ENCODE data around the gene PAX3.

DNA sequence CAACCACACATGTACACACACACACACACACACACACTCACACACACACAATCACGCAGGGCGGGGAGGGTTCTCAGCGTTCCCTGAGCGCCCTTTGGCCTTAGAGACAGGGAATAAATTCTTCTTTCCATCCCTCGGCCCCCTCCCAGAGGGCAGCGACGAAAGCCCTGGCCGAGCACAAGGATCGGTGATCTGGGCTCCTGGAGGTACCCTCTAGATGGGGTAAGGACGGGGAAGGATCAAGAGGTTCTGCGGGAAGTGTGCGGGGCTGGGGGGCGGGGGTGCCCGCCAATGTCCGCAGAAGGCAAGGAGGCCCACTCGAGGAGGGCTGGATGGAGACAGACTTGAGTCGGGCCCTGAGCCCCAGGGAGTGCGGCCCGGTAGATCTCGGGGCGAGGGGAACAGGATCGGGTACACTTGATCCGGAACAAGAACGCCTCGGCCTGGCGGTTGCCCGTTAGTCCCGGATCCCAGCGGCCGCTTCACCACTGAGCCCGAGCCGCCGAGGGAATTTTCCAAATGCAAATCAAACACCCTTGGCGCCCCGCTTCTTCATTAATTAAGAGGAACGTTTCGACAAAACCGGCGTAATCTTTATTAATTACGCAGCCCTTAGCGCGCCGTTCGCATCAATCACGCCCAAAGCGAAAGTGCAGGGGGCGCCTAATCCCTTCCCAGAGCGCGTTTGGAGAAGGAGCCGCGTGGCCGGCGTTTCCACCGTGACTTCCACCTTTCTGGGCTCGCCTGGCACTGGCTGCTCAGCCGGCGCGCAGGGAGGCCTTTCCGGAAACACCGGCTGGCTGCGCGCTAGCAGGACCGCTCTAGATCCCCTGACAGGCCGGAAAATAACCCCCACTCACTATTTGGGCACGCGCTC lies 7.0 kb upstream of the PAX3 start:
- TF ChIP-seq, protein P1, sequence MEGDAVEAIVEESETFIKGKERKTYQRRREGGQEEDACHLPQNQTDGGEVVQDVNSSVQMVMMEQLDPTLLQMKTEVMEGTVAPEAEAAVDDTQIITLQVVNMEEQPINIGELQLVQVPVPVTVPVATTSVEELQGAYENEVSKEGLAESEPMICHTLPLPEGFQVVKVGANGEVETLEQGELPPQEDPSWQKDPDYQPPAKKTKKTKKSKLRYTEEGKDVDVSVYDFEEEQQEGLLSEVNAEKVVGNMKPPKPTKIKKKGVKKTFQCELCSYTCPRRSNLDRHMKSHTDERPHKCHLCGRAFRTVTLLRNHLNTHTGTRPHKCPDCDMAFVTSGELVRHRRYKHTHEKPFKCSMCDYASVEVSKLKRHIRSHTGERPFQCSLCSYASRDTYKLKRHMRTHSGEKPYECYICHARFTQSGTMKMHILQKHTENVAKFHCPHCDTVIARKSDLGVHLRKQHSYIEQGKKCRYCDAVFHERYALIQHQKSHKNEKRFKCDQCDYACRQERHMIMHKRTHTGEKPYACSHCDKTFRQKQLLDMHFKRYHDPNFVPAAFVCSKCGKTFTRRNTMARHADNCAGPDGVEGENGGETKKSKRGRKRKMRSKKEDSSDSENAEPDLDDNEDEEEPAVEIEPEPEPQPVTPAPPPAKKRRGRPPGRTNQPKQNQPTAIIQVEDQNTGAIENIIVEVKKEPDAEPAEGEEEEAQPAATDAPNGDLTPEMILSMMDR (IDR thresholded peaks at IDR 0.05; ENCODE audit: low read depth, low read length, missing input control): no peak
- TF ChIP-seq FOXA1 (IDR thresholded peaks at IDR 0.05) (no peak), JUND (IDR thresholded peaks at IDR 0.05) (no peak), YY1 (IDR thresholded peaks at IDR 0.05) (no peak), EGR1 (IDR thresholded peaks at IDR 0.05; ENCODE audit: low read depth in 2 of 2) (no peak), NR2F2 (IDR thresholded peaks at IDR 0.05) (no peak), TAF1 (conservative IDR thresholded peaks at IDR 0.05) (no peak), RAD21 (IDR thresholded peaks at IDR 0.05) (no peak), RXRA (IDR thresholded peaks at IDR 0.05) (no peak)
- TF ChIP-seq, protein P2, sequence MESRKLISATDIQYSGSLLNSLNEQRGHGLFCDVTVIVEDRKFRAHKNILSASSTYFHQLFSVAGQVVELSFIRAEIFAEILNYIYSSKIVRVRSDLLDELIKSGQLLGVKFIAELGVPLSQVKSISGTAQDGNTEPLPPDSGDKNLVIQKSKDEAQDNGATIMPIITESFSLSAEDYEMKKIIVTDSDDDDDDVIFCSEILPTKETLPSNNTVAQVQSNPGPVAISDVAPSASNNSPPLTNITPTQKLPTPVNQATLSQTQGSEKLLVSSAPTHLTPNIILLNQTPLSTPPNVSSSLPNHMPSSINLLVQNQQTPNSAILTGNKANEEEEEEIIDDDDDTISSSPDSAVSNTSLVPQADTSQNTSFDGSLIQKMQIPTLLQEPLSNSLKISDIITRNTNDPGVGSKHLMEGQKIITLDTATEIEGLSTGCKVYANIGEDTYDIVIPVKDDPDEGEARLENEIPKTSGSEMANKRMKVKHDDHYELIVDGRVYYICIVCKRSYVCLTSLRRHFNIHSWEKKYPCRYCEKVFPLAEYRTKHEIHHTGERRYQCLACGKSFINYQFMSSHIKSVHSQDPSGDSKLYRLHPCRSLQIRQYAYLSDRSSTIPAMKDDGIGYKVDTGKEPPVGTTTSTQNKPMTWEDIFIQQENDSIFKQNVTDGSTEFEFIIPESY (IDR thresholded peaks at IDR 0.05): no peak
